OCI-LY1 (cell line): ENCODE measurements around the gene PPP1R9A.

Experiments used
- H2AFZ ChIP-seq: fragments of 200-600 bp; sonication (generic), shearing (Covaris generic); 2 replicates; pipeline ENCODE4 v1.6.0; 2014; ENCODE audit warnings: antibody characterized with exemption, mild to moderate bottlenecking, low read length
- H3F3A ChIP-seq: fragments of 200-600 bp; sonication (generic), shearing (Covaris generic); 2 replicates; pipeline ENCODE4 v1.6.0; 2014; ENCODE audit warnings: mild to moderate bottlenecking, antibody characterized with exemption, low read length, moderate library complexity; ENCODE audit not compliant: insufficient read depth
- H3K27ac ChIP-seq: fragments of 200-600 bp; sonication (generic); 2 replicates; pipeline ENCODE4 v1.5.1; 2014; ENCODE audit warnings: low read length, mixed run types, mild to moderate bottlenecking, low read depth; ENCODE audit not compliant: poor library complexity, severe bottlenecking
- H3K27me3 ChIP-seq: fragments of 200-600 bp; sonication (generic); 2 replicates; pipeline ENCODE4 v1.6.0; 2014; ENCODE audit warnings: antibody characterized with exemption, mild to moderate bottlenecking, low read length, moderate library complexity; ENCODE audit not compliant: insufficient read depth
- H3K36me3 ChIP-seq: fragments of 200-600 bp; sonication (generic); 2 replicates; pipeline ENCODE4 v1.6.1; 2014; ENCODE audit warnings: mild to moderate bottlenecking, antibody characterized with exemption, low read length, moderate library complexity, mixed read lengths; ENCODE audit not compliant: insufficient read depth
- H3K4me1 ChIP-seq: fragments of 200-600 bp; sonication (generic); 2 replicates; pipeline ENCODE4 v1.5.1; 2014; ENCODE audit warnings: mild to moderate bottlenecking, low read length, moderate library complexity; ENCODE audit not compliant: insufficient read depth, severe bottlenecking
- H3K4me2 ChIP-seq: fragments of 200-600 bp; sonication (generic), shearing (Covaris generic); 2 replicates; pipeline ENCODE4 v1.6.1; 2014; ENCODE audit warnings: low read length
- H3K4me3 ChIP-seq: fragments of 200-600 bp; sonication (generic); 2 replicates; pipeline ENCODE4 v1.5.1; 2014; ENCODE audit warnings: low read length, low read depth, mild to moderate bottlenecking, mixed read lengths; ENCODE audit not compliant: poor library complexity, severe bottlenecking
- H3K79me2 ChIP-seq: fragments of 200-600 bp; shearing (Covaris generic); 2 replicates; pipeline ENCODE4 v1.6.1; 2016; ENCODE audit warnings: mixed run types, low read length, mixed read lengths; ENCODE audit not compliant: insufficient read depth
- H3K9ac ChIP-seq: fragments of 200-600 bp; sonication (generic), shearing (Covaris generic); 2 replicates; pipeline ENCODE4 v1.6.1; 2014; ENCODE audit warnings: mild to moderate bottlenecking, low read length, mixed read lengths
- H3K9me2 ChIP-seq: fragments of 200-600 bp; sonication (generic), shearing (Covaris generic); 2 replicates; pipeline ENCODE4 v1.6.1; 2014; ENCODE audit warnings: low read depth, mild to moderate bottlenecking, low read length, mixed read lengths
- H3K9me3 ChIP-seq: fragments of 200-600 bp; shearing (Covaris generic); 2 replicates; pipeline ENCODE4 v1.6.1; 2014; ENCODE audit warnings: low read length, mixed read lengths
- H4K20me1 ChIP-seq: fragments of 200-600 bp; sonication (generic), shearing (Covaris generic); 2 replicates; pipeline ENCODE4 v1.6.0; 2016; ENCODE audit warnings: mild to moderate bottlenecking, low read length; ENCODE audit not compliant: insufficient read depth
- EZH2 ChIP-seq: fragments of 200-600 bp; sonication (generic), shearing (Covaris generic); IDR thresholded peaks from 2 replicates; pipeline ENCODE4 v1.8.0; 2017; ENCODE audit warnings: borderline replicate concordance, mixed run types, mild to moderate bottlenecking, antibody characterized with exemption, low read length, moderate library complexity, mixed read lengths
- TF ChIP-seq, protein P1 (sequence below): fragments of 200-600 bp; sonication (generic), shearing (Covaris generic); IDR thresholded peaks from 2 replicates; pipeline ENCODE4 v1.5.1; 2017; ENCODE audit warnings: mild to moderate bottlenecking, antibody characterized with exemption, low read length, moderate library complexity, mixed read lengths

PPP1R9A gene

DNA sequence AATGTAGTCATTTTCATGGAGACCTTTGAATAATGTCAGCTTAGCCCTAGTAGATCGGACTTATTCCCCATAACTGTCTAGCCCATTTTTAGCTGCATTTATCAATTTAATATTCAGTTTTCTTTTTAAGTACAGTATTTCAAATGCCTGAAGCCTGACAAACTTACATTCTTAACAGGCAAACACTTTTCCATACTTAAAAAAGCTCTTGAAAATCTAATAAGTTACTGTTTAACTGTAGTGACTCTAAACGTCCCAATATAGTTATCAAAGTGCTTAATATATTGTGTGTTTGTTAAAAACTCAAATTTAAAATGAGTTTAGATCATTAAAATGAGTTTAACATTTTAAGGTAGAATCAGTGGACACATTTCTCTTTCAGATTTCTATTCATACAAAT lies 372.0 kb downstream of the PPP1R9A start:
- Histone ChIP-seq H4K20me1 (no peaks in the 10 kb centered on the region), H3K4me1 (no peaks in the 10 kb centered on the region), H3F3A (no peaks in the 10 kb centered on the region), H3K27me3 (no peaks in the 10 kb centered on the region), H3K79me2 (no peaks in the 10 kb centered on the region), H3K9me2 (no peaks in the 10 kb centered on the region), H2AFZ (no peak overlapping the region), H3K4me2 (no peak overlapping the region), H3K9ac (no peak overlapping the region), H3K4me3 (no peak overlapping the region), H3K9me3 (no peaks in the 10 kb centered on the region), H3K27ac (no peak overlapping the region), H3K36me3 (no peaks in the 10 kb centered on the region)
- TF ChIP-seq, protein P1, sequence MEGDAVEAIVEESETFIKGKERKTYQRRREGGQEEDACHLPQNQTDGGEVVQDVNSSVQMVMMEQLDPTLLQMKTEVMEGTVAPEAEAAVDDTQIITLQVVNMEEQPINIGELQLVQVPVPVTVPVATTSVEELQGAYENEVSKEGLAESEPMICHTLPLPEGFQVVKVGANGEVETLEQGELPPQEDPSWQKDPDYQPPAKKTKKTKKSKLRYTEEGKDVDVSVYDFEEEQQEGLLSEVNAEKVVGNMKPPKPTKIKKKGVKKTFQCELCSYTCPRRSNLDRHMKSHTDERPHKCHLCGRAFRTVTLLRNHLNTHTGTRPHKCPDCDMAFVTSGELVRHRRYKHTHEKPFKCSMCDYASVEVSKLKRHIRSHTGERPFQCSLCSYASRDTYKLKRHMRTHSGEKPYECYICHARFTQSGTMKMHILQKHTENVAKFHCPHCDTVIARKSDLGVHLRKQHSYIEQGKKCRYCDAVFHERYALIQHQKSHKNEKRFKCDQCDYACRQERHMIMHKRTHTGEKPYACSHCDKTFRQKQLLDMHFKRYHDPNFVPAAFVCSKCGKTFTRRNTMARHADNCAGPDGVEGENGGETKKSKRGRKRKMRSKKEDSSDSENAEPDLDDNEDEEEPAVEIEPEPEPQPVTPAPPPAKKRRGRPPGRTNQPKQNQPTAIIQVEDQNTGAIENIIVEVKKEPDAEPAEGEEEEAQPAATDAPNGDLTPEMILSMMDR = no peak
- no peak for TF ChIP-seq EZH2

DNA sequence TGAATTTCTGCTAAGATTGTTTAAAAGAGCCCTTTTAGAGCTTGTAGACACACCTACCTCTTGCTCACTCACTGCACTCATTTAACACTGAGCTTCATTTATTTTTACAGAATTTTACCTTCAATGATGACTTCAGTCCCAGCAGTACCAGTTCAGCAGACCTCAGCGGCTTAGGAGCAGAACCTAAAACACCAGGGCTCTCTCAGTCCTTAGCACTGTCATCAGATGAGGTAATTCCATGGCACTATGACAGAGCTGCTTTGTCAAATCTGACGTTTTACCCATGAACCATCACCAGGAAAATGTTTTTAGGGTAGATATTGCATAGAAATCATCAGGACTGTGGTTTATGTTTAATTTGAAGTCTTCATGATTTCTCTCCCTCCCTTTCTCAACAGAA lies 378.7 kb downstream of the PPP1R9A start:
- H3K9me3 ChIP-seq = no peaks in the 10 kb centered on the region
- no peak overlapping the region for H3K4me2 ChIP-seq
- no peaks in the 10 kb centered on the region for H3K4me1 ChIP-seq
- H3F3A ChIP-seq = no peaks in the 10 kb centered on the region
- no peaks in the 10 kb centered on the region for H4K20me1 ChIP-seq
- no peaks in the 10 kb centered on the region for H3K79me2 ChIP-seq
- H2AFZ ChIP-seq = no peak overlapping the region
- no peak overlapping the region for H3K4me3 ChIP-seq
- H3K36me3 ChIP-seq = no peaks in the 10 kb centered on the region
- no peaks in the 10 kb centered on the region for H3K27me3 ChIP-seq
- no peak for TF ChIP-seq EZH2
- TF ChIP-seq, protein P1 = no peak
- H3K9ac ChIP-seq = no peak overlapping the region
- H3K27ac ChIP-seq = no peak overlapping the region
- H3K9me2 ChIP-seq = no peaks in the 10 kb centered on the region

DNA sequence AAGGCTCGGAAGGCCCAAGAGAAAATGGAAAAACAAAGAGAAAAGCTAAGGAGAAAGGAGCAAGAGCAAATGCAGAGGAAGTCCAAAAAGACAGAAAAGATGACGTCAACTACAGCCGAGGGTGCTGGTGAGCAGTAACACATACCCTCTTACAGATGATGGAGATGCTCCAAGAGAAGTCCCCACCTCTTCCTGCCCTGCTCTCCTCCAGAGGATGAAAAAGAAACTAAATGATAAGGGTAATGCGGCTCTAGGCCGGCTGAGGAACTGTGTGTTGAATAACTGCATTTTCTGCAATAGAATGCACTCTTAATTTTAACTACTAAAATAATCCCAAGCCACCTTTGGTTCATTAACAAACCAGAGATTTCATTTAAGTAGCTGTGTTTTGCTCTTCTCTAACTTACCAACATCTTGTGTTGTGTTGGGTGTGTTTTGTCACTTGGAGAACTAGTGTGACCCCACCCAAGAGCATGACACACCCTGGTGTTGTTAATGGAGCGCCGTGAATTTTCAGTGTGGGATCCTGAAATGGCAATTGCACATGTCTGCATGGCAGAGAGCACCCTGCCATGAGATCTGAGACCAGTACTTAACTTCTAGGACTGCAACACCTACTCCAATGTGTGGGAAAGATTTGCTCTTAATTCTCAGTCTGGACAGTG lies 382.9 kb downstream of the PPP1R9A start:
- Histone ChIP-seq H3K79me2 (no peaks in the 10 kb centered on the region), H3K4me1 (no peaks in the 10 kb centered on the region), H3K27ac (no peak overlapping the region), H3K9ac (no peak overlapping the region), H2AFZ (no peak overlapping the region), H3F3A (no peaks in the 10 kb centered on the region), H4K20me1 (no peaks in the 10 kb centered on the region), H3K9me2 (no peaks in the 10 kb centered on the region), H3K36me3 (no peaks in the 10 kb centered on the region), H3K27me3 (no peaks in the 10 kb centered on the region), H3K4me3 (no peak overlapping the region), H3K9me3 (no peaks in the 10 kb centered on the region), H3K4me2 (no peak overlapping the region)
- TF ChIP-seq EZH2 = no peak

DNA sequence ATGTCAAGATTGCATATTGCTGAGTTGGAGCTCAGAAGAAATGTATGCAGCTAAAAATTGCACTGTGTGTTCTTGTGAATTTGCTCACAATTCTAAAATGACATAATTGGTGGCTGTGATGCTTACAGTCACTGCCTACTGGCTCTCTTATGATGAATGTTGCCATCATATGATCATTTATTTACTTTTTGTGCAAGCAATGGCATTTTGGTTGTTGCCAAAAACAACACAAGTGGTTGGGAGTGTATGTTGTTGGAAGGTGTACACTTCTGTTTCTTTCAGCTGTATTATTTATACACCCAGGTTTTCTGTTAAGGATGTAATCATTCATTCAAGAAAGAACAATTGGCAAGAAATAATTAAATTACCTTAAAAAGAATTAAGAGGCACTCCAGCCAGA lies 388.0 kb downstream of the PPP1R9A start:
- no peaks in the 10 kb centered on the region for H3K4me1 ChIP-seq
- no peaks in the 10 kb centered on the region for H4K20me1 ChIP-seq
- no peak overlapping the region for H3K9ac ChIP-seq
- H3K4me2 ChIP-seq = no peak overlapping the region
- H3K9me2 ChIP-seq = no peaks in the 10 kb centered on the region
- no peaks in the 10 kb centered on the region for H3K9me3 ChIP-seq
- H3K79me2 ChIP-seq = no peaks in the 10 kb centered on the region
- H3F3A ChIP-seq = no peaks in the 10 kb centered on the region
- no peak overlapping the region for H2AFZ ChIP-seq
- H3K27ac ChIP-seq = no peak overlapping the region
- H3K4me3 ChIP-seq = no peak overlapping the region
- TF ChIP-seq, protein P1 = no peak
- TF ChIP-seq EZH2 = no peak
- H3K36me3 ChIP-seq = no peaks in the 10 kb centered on the region
- H3K27me3 ChIP-seq = no peaks in the 10 kb centered on the region; the same call in 1 of the 2 replicates
